B cell (primary cell): ENCODE measurements around the gene STAT5B.

Experiments used
- CTCF ChIP-seq: fragments of 200-600 bp; IDR thresholded peaks from one replicate; pipeline ENCODE4 v1.8.0; 2022; ENCODE audit warnings: antibody characterized with exemption, mild to moderate bottlenecking
- EZH2 ChIP-seq: IDR thresholded peaks from 2 replicates; pipeline ENCODE4 v1.6.1; 2012; ENCODE audit warnings: borderline replicate concordance, low read depth, mild to moderate bottlenecking, moderate library complexity, low read length; ENCODE audit not compliant: insufficient read depth, poor library complexity, severe bottlenecking

- TF ChIP-seq CTCF (no peak), EZH2 (no peak)
Observed at GRCh38 chr17:42181851-42182207, 94.4 kb downstream of the STAT5B start.
